ENCODE results near the gene CXCL10.
"Not testable (repeated sequence)": the region's sequence is repeated elsewhere in the genome, so short reads cannot be mapped to it uniquely, and the experiment has no call there.

The CXCL10 gene

GRCh38 chr4:76023389-76023788 is at the start of gene CXCL10:
CXCL10 (minus strand) TSS chr4:76023497; CDS start chr4:76023431, 66 bp downstream.
- no peak for DNase-seq

- no peak for DNase-seq
Measured at GRCh38 chr4:76072760-76073159, 49.5 kb upstream of the CXCL10 start.

- DNase-seq: peak; percentile 28
Measured at GRCh38 chr4:76067652-76068286, 44.5 kb upstream of the CXCL10 start.

- DNase-seq: no peak
Measured at GRCh38 chr4:76066546-76066945, 43.2 kb upstream of the CXCL10 start.

- DNase-seq: no peak
Measured at GRCh38 chr4:76061982-76062381, 38.7 kb upstream of the CXCL10 start.

- no peak for DNase-seq
Measured at GRCh38 chr4:76061421-76061820, 38.1 kb upstream of the CXCL10 start.

- DNase-seq: no peak
Measured at GRCh38 chr4:76060506-76060905, 37.2 kb upstream of the CXCL10 start.

GRCh38 chr4:76059750-76060149 is 36.5 kb upstream of the CXCL10 start:
- DNase-seq: peak; percentile 18

- no peak for DNase-seq
Measured at GRCh38 chr4:76058888-76059426, 35.7 kb upstream of the CXCL10 start.

- DNase-seq: no peak
Measured at GRCh38 chr4:76058302-76058701, 35.0 kb upstream of the CXCL10 start.

GRCh38 chr4:76055421-76055820 is 32.1 kb upstream of the CXCL10 start:
- no peak for DNase-seq

GRCh38 chr4:76055016-76055415 is 31.7 kb upstream of the CXCL10 start:
- no peak for DNase-seq

- no peak for DNase-seq
Measured at GRCh38 chr4:76053730-76054129, 30.4 kb upstream of the CXCL10 start.

- DNase-seq: not testable (repeated sequence)
Measured at GRCh38 chr4:76050560-76051050, 27.3 kb upstream of the CXCL10 start.

- DNase-seq: not testable (repeated sequence)
Measured at GRCh38 chr4:76049860-76050416, 26.6 kb upstream of the CXCL10 start.

- DNase-seq: not testable (repeated sequence)
Measured at GRCh38 chr4:76044686-76045085, 21.4 kb upstream of the CXCL10 start.

- not testable (repeated sequence) for DNase-seq
Measured at GRCh38 chr4:76043306-76043705, 20.0 kb upstream of the CXCL10 start.

- not testable (repeated sequence) for DNase-seq
Measured at GRCh38 chr4:76042241-76042998, 19.1 kb upstream of the CXCL10 start.

- no peak for DNase-seq
Measured at GRCh38 chr4:76036855-76037254, 13.6 kb upstream of the CXCL10 start.

- no peak for DNase-seq
Measured at GRCh38 chr4:76035799-76036380, 12.6 kb upstream of the CXCL10 start, which contains the start of gene CXCL11. CXCL11 (minus strand) TSS chr4:76036070; CDS start chr4:76035987, 83 bp downstream.

GRCh38 chr4:76035141-76035540 is 11.8 kb upstream of the CXCL10 start:
- DNase-seq: no peak

- no peak for DNase-seq
Measured at GRCh38 chr4:76029300-76029699, 6.0 kb upstream of the CXCL10 start.

- DNase-seq: no peak
Measured at GRCh38 chr4:76028350-76028765, 5.1 kb upstream of the CXCL10 start.

Measured in HCEC 1CT (cell line).